GM10248 (cell line): ENCODE results near the gene APBB1IP.

Experiments
- CTCF ChIA-PET: fragments of 300-600 bp; sonication (Branson Sonifier 250); formaldehyde crosslinking; extraction: SDS; loops from one replicate; lab custom pipeline; 2021; ENCODE audit warnings: antibody characterized with exemption; lab: Yijun Ruan, JAX
- POLR2A ChIA-PET: fragments of 350-650 bp; sonication (Branson Sonifier 250); formaldehyde crosslinking; extraction: SDS; loops from one replicate; lab custom pipeline; 2020; ENCODE audit warnings: antibody characterized with exemption; lab: Yijun Ruan, JAX
- DNase-seq: peaks from one replicate; pipeline ENCODE4 v3.0.0; 2012; ENCODE audit errors: extremely low spot score
- CTCF ChIP-seq: IDR thresholded peaks from 2 replicates; pipeline ENCODE4 v1.5.1; 2012; ENCODE audit warnings: mild to moderate bottlenecking, low read depth; ENCODE audit errors: extremely low read depth, missing control alignments, control extremely low read depth

Gene APBB1IP

GRCh38 chr10:26448706-26449435 lies 10.7 kb downstream of the APBB1IP start:
- peak; percentile 57 for DNase-seq
- TF ChIP-seq CTCF, result peak; percentile 35
- CTCF ChIA-PET, result interaction anchor here (0.7 to 1.5 kb wide), 7 partner anchors 11 to 39 kb away, joined by 3 to 5 read pairs (median 3); no protein-coding TSS in a partner anchor

GRCh38 chr10:26449726-26450125 lies 11.6 kb downstream of the APBB1IP start:
- no peak for DNase-seq
- no peak for TF ChIP-seq CTCF
- ChIA-PET CTCF (interaction anchor here (0.7 to 1.5 kb wide), 5 partner anchors 11 to 27 kb away, joined by 3 to 4 read pairs (median 3); no protein-coding TSS in a partner anchor), POLR2A (no interaction called here)

More at GRCh38 chr10:26448706-26449435, 10.7 kb downstream of the APBB1IP start:
- POLR2A ChIA-PET, result interaction anchor here (0.5 kb wide), 1 partner anchor 81 kb away, joined by 4 read pairs; no protein-coding TSS in a partner anchor

- ChIA-PET CTCF (no interaction called here), POLR2A (no interaction called here)
- no peak for TF ChIP-seq CTCF
- no peak for DNase-seq
Measured at GRCh38 chr10:26451903-26452302, 13.8 kb downstream of the APBB1IP start.

- ChIA-PET CTCF (no interaction called here), POLR2A (no interaction called here)
- DNase-seq, result no peak
- TF ChIP-seq CTCF, result no peak
Measured at GRCh38 chr10:26453850-26454249, 15.7 kb downstream of the APBB1IP start.

- CTCF ChIA-PET, result interaction anchor here (1.1 kb wide), 1 partner anchor 25 kb away, joined by 4 read pairs; no protein-coding TSS in a partner anchor
- POLR2A ChIA-PET, result no interaction called here
- DNase-seq, result no peak
- TF ChIP-seq CTCF, result no peak
Measured at GRCh38 chr10:26454891-26455290, 16.8 kb downstream of the APBB1IP start.

- TF ChIP-seq CTCF, result no peak
- no peak for DNase-seq
- POLR2A ChIA-PET, result no interaction called here
- CTCF ChIA-PET, result interaction anchor here (1.1 to 2.0 kb wide), 4 partner anchors 11 to 24 kb away, joined by 4 to 8 read pairs (median 6); no protein-coding TSS in a partner anchor
Measured at GRCh38 chr10:26455567-26456315, 17.6 kb downstream of the APBB1IP start.
